Colon (tissue), 2 donors: ENCODE results near the gene CDH4.

Experiments used
- FAIRE-seq: peaks from 2 replicates; lab custom pipeline; 2012; peaks lifted over from hg19 to GRCh38; lab: Jason Lieb, UNC
- donor health status: control.
- donor health status: control.

The CDH4 gene

DNA sequence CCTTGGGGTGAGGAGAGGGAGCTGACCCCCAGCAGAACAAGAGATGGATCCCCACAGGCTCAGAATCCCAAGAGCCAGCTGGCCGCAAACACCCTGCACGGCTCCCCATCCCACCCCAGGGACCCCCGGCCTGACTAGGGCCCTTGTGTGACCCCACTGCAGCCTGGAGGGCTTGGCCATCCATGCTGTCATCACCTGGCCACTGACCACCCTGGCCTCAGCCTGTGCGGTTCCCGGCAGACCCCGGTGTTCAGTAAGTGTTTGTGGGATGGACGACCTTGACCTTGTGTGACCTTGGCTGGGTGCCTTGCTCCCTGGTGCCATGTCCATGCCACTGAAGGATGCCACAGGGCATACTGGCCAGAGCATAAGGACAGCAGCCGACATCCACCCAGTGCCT lies 485.3 kb downstream of the CDH4 start:
- FAIRE-seq = no peak

DNA sequence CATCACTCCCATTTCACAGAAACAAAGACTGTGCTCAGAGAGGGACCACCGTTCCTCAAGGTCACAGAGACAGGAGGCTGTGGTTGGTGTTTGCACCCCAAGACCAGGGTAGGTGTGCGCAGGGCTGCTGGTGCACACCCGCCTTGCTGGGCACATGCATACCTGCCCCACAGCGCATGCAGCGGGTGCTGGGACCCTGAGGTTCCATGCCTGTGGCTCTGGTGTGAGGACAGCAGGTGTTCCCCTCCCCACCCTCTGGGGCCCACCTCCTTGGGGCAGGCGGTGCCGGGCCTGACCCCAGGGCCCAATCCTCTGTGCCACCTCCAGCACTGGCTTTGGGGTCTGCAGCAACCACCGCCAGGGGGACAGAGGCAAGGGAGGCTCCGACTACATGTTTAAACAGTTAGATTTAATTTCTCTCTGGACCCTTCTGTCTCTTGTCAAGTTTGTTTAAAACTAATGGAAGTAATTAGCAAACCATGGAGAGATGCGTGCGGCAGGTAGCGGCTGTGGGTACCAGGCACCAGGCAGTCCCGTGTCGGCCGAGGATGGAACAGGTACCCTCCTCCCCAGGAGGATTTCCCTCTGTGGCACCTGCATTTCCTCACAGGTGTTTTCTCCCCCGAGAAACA lies 485.9 kb downstream of the CDH4 start:
- no peak for FAIRE-seq

DNA sequence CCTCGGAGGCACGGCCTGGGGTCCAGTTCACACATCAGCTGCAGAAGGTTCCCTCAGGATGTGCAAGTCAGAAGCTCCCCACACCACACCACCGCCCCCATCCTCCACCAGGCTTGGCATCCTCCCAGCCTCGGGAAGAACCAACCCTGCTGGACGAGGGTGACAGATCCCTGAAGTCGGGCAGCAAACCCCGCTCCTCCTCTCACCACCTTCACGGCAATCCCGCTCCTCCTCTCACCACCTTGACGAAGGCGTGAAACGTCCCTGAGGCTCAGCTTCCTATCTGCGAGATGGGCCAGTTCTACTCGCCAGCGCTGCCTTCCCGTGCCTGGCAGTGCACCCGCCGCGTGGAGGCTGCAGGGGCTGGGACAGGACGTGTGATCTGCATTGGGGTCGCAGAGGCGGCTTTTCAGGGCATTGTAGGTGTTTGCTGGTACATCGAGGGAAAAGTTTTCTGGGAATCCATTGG lies 486.6 kb downstream of the CDH4 start:
- no peak for FAIRE-seq

DNA sequence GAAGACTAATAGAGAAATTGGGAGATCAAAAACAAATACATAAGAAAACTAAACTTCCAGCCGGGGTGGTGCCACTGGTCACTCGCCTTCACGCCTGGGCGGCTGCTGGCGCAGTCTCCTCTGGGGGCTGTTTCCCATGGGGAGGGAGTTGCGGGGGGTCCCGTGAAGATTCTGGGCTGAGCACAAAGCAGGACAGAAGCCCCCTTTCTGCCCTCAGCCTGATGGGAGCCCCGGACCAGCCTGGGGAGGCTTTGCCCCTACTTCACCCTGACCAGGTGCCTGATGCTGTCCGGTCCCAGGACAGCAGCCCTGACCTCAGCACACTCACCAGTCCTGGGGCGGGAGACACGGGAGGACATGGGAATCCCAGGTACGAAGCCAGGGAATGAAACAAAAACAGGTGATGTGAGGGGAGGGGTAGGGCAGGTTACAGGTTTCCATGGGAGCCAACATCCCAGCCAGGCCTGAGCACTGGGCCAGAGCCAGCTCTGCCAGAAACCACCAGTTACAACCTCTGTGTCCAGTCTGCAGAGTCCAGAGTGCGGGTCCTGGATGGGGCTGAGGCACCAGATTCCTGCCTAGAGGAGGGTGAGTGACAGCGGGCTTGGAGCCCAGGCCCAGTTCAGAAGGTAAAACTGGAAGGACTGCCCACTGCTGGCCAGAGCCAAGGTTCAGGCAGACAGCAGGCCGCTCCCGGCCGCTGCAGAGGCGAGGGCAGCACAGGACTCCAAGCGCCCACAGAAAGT lies 487.2 kb downstream of the CDH4 start:
- no peak for FAIRE-seq

DNA sequence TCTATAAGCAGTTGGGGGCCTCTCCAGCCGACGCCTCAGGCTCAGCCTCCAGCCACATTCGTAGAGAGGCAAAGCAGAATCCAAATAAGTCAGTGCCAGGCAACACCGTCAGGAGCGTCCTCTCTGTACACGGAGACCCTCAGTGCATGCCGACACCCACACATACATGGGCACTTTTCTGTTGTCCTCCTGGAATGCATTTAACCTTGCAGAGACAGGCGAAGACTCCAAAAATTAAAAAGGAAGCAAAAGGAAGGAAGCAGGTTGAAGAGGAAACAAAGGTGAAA lies 487.7 kb downstream of the CDH4 start:
- FAIRE-seq = no peak

DNA sequence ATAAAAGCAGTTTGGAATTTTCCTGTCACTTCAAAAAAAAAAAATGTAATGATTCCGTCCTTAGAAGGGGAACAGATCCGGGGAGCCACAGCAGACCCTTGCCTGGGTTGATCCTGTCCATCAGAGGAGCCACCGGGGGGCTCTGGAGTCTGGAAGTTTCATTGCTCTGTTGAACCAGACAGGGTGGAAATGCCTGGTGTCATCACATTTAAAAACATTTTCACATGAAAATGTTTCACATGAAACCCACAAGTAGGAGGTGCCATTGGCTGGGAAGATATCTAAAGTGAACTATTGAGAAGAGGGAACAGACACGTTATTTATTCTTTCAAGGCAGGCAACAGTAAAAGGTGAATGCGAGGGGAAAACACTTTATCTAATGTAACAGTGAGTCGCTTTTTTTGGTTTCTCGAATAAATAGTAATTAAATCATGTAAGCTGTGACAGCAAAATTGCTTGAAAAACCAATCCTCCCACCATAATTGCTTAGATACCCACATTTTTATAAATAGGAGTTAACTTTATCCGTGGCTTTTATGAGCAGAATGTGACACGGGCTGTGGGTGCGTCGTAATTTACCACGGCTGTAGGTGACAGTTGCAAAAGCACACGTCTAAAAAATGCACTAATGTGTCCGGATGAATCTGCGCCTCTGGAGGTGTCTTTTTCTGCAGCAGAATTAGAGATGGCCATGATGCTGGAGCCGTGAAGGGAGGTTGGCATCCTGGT lies 490.2 kb downstream of the CDH4 start:
- FAIRE-seq = no peak

DNA sequence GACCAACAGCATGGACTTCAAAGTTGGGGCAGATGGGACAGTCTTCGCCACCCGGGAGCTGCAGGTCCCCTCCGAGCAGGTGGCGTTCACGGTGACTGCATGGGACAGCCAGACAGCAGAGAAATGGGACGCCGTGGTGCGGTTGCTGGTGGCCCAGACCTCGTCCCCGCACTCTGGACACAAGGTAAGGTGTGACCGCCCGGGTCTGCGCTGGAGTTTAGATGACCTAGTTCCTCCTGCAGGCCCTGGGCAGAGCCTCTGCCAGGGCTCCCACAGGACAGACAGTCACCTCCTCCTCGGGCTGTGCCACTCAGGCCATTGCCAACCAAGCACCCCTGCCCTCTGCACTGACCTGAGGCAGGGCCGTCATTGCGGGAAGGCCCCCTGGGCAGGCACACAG lies 491.5 kb downstream of the CDH4 start:
- no peak for FAIRE-seq

DNA sequence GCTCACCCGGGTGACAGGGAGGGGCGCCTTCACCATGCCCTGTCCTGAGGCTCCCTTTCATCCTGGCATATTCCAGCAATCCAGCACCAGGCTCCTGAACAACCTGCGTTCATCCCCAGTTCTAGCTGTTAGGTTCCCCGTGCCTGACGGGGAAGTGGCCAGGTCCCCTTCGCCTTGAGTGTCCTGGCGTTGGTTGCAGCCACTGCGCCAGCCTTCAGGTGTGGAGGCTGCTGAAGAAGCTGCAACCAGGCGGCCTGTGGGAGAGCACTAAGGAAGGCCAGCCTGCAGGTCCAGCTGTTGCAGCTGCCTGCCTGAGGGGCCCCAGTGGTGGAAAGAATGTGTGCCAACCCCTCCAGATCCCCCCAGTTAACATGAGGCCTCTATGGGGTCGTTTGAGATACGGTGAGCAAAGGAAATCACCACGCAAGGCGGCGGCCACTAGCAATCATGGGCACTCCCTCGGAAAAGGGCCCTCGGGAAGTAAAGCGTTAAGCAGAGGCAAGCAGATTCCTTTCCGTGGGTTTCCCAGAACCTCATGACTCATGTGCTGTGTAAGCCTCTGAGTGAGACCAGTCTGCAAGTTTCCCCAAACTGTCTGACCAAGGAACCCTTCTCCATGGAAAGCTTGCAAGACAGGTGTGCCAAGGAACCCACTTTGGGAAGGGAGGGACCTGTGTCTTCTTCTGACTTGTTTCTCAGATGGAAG lies 492.8 kb downstream of the CDH4 start:
- no peak for FAIRE-seq

DNA sequence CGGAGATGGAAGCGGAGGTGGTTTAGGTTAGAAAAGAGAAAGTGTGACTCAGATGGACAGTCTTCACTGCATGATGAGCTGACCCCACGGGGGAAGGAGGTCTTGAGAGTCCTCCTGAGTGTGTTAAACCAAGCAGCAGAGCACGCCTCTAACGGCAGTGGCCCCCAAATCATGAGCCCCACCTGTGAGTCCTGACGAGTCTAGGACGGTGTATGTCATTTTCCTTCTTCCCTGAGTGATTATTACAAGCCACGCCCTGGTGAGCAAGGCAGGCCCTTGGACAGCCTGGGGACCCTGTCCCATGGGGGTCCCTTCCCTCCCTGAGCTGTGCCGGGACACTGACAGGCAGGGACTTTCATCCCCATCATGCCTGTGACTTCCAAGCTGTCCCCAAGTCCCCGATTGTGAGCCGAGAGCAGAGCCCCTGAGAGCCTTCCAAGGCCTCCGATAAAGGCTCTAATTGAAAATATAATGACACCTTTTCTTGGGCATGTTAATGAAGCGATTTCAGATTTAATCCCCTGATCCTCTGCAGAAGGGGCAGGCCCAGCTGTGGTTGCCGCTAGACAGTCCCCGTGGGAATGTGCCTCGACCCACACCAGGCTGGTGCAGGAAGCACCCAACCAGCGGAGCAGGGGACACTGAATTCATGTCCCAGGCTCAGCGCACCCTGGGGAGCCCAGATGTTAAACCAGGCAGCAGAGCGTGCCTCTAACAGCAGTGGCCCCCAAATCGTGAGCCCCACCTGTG lies 493.5 kb downstream of the CDH4 start:
- no peak for FAIRE-seq

DNA sequence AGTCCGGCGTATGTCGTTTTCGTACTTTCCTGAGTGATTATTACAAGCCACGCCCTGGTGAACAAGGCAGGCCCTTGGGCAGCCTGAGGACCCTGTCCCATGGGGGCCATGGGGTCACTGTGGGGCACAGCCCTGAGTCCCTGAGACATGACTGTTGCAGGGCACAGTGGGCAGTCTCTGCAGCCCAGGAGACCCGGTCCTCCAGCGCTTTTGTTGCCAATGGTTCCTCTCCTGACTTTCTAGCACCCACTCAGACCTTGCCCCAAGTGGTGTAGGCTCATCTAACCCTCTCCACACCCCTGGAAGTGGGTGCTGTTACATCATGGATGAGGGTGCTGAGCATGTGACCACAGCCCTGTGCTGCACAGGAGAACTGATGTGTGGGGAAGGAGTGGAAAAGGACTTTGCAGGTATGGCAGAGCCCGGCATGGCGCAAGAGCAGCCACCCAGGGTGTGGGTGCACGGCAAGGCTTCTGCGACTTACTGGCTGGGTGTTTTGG lies 494.1 kb downstream of the CDH4 start:
- no peak for FAIRE-seq

DNA sequence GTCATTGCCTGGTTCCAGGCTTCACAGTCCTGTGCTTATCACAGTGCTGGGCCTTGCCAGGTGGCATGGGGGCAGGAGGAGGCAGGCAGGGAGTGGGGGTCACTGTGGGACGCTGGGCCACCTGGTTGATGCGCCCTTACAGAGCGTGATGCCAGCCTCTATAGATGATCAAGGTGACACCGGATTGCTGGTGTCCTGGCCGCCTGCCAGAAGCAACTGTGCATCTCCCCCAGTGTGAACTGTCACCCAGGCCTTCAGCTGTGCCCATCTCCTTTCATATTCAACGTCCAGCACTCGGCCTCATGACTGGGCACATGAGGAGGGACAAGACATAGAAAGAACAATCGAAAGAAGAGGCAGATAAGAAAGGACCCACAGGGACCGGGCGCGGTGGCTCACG lies 494.7 kb downstream of the CDH4 start:
- FAIRE-seq = no peak

DNA sequence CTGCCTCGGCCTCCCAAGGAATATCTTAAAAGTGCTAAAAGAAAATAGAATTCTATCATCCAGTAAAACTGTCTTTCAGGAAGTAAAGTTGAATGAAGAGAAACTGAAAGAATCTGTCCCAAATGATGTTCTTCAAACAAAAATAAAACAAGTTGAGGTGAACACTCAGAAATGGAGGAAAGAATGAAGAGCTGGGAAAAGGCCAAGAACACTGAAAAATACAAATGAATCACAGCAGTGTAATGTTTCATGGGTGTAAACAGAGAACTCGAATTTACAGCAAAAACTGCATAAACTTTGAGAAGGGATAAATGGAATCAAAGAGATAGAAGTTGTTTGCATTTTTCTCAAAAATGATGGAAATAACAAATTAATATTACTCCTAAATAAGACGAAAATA lies 496.3 kb downstream of the CDH4 start:
- FAIRE-seq = no peak

DNA sequence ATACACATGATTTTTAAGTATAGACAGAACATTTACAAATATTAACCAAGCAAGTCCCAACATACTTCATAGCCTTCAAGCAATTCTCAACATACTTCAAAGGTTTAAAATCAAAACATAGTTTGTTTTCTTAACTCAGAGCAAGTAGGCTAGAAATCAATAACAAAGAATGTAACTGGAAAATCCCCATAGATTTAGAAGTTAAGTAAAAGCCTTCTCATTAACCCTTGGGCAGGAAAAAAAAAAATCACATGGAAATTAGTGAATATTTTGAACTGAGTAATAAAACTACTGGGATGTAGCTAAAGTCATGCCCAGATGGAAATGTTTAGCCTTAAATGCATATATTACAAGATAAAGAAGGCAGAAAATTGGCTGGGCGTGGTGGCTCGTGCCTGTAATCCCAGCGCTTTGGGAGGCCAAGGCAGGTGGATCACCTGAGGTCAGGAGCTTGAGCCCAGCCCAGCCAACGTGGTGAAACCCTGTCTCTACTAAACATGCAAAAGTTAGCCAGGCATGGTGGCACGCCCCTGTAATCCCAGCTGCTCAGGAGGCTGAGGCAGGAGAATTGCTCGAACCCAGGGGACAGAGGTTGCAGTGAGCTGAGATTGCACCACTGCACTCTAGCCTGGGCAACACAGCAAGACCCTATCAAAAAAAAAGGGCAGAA lies 497.5 kb downstream of the CDH4 start:
- FAIRE-seq = no peak

DNA sequence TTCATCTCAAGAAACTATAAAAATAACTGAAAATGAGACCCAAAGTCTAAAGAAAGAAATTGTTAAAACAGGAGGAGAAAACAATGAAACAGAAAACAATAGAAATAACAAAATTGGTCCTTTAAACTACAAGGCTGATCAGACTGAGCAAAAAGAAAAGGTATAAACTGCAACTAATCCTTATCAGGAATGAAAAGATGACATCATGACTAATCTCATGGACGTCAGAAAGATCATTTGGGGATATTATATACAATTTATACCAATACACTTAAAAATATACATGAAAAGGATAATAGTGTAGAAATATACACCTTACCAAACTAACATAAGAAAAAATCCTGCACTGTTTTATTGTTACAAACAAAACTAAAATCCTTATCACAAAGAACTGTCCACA lies 498.0 kb downstream of the CDH4 start:
- FAIRE-seq = no peak

DNA sequence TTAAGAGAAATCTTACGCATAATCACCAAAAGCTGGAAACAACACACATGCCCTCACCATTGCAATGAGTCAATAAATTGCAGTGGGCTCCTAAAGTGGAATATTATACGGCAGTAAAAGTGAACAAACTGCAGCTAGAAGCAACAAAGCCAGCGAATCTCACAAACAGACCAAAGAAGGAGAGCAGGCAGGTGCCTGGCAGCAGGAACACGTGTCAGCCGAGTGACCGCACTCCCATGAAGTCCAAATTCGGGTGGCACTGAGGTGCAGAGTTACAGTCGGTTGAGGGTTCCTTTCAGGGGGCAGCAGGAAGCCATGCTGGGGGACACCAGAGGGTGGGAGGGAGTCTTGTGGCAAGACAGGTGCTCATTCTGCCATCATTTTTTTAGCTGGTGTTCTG lies 500.5 kb downstream of the CDH4 start:
- no peak for FAIRE-seq

DNA sequence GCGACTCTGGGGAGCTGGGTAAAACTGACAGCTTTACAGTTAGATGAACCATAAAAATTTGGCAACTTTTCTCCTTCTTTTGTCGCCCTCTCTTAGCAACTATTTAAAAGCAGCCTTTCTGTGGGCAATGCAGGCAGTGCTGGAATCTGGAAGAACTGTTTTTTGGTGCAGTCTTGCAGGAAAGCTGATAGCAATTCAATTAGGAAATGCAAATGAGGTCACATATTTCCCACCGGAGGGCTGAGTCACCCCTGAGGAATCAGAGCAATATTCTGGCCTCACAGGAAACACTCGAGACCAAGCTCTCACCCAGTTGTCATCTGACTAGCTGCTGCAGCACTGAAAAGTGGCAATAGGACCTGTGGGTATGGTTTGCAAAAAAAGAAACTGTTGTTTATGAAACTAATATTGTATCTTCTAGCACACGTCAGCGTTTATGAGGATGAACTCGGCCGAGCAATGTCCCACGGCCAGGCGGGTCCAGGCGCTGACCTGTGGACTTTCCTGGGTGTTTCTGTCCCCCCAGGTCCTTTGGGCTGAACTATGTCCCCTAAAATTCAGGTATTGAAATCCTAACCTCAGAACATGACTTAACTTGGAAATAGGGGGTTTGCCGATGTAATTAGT lies 501.4 kb downstream of the CDH4 start:
- FAIRE-seq = no peak

DNA sequence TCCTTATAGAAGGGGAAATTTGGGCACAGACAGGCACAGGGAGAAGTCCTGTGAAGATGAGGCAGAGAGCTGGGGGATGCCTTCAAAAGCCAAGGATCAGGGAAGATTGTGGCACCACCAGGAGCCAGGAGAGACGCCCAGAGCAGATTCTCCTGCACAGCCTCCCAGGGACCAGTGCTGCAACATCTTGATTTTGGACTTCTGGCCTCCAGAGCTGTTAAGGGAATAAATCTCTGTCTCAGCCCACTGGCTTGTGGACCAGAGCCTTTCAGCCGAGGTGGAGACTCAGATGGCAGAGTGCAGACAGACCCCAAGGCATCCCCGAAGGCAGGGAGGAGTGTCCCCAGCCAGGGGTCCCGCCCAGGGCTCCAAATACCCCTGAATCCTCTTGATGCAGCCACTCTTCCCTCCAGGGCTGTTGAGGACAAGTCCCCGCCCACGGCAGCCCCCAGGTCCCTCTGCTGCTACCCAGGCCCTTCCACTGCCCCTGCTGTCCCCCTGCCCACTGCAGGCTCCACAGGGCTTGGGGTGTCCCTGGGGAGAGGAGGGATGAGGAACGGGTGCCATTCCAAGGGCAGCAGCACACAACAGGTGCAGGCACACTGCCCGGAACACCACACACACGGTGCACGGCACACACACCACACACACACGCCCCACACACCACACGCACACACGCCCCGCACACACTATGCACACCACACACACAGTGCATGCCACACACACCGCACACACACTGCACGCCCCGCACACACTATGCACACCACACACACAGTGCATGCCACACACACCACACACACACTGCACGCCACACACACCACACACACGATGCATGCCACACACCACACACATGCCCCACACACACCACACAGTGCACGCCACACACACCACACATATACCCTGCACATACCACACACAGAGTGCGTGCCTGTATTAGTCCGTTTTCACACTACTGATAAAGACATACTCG lies 502.2 kb downstream of the CDH4 start:
- FAIRE-seq = no peak

DNA sequence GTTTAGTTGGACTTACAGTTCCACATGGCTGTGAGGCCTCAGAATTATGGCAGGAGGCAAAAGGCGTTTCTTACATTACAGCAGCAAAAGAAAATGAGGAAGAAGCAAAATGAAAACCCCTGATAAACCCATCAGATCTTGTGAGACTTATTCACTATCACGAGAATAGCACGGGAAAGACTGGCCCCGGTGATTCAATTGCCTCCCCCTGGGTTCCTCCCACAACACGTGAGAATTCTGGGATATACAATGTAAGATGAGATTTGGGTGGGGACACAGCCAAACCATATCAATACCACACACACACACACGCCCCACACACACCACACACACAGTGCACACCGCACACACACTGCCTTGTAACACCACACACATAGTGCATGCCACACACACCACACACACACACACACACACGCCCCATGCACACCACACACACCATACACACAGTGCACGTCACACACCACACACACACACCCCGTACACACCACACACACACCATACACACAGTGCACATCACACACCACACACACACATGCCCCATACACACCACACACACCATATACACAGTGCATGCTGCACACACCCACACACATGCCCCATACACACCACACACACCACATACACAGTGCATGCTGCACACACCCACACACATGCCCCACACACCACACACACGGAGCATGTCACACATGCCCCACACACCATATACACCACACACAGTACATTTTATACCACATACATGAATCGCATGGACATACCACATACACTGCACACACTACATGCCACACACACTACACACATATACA lies 503.1 kb downstream of the CDH4 start:
- no peak for FAIRE-seq
